Kidney (tissue), 14 donors: ENCODE results near the gene NQO1. TPM values are rescaled to one million over a fixed set of nuclear protein-coding genes. Genes with fewer than 3 reads are reported as not detected.

Experiments used
- DNase-seq, 5 donors: peaks; one replicate each; pipeline ENCODE4 v3.0.0-alpha.2; 2013 to 2020
- FAIRE-seq: peaks from 2 replicates; lab custom pipeline; 2012; peaks lifted over from hg19 to GRCh38; lab: Jason Lieb, UNC
- H3K27ac ChIP-seq, 2 donors: one replicate each; pipeline ENCODE4 v1.7.0; 2013; ENCODE audit warnings: low read depth in 2 of 2, low read length in 2 of 2, inconsistent platforms in 1 of 2
- H3K27me3 ChIP-seq: one replicate; pipeline ENCODE4 v1.7.1; 2013; ENCODE audit warnings: low read length, inconsistent platforms; ENCODE audit not compliant: control insufficient read depth, insufficient read depth
- H3K36me3 ChIP-seq, 3 donors: one replicate each; pipeline versions ENCODE4 v1.7.0 to v1.7.1; 2013; ENCODE audit warnings: low read length in 3 of 3, control low read depth in 1 of 3, inconsistent platforms in 1 of 3; ENCODE audit not compliant: insufficient read depth in 3 of 3, control insufficient read depth in 2 of 3
- H3K4me1 ChIP-seq, 3 donors: one replicate each; pipeline versions ENCODE4 v1.7.0 to v1.7.1; 2013; ENCODE audit warnings: low read length in 3 of 3, inconsistent platforms in 1 of 3, low read depth in 1 of 3; ENCODE audit not compliant: control insufficient read depth in 2 of 3, insufficient read depth in 2 of 3
- H3K4me3 ChIP-seq, 3 donors: one replicate each; pipeline versions ENCODE4 v1.7.0 to v1.8.1; 2013; ENCODE audit warnings: low read length in 3 of 3, control low read depth in 1 of 3, inconsistent platforms in 1 of 3
- H3K9ac ChIP-seq, 3 donors: one replicate each; pipeline versions ENCODE4 v1.7.0 to v1.7.1; 2013; ENCODE audit warnings: low read length in 3 of 3, control low read depth in 1 of 3, inconsistent platforms in 1 of 3
- H3K9me3 ChIP-seq, 3 donors: one replicate each; pipeline versions ENCODE4 v1.7.0 to v1.7.1; 2013; ENCODE audit warnings: low read length in 3 of 3, control low read depth in 1 of 3, inconsistent platforms in 1 of 3; ENCODE audit not compliant: control insufficient read depth in 2 of 3, insufficient read depth in 1 of 3
- intact Hi-C: fragments of 100-400 bp; cut with DNase I; formaldehyde crosslinking; loops from one replicate; pipeline ENCODE4 v1.11.1; 2022
- polyA plus RNA-seq: library from polyadenylated mRNA; stranded (reverse); fragments of 350-450 nt; fragmentation: Illumina TruSeq; extraction: RNeasy Lipid Tissue Mini Kit (QIAGEN cat#74804); gene quantifications from one replicate; pipeline ENCODE4 v1.2.3, GENCODE V29; 2014; ENCODE audit warnings: low read depth, low replicate concordance; ENCODE audit not compliant: insufficient read depth
- total RNA-seq: library from RNA; stranded (reverse); fragmentation: NEBNext Ultra II Directional; extraction: Animal tissue kit (Norgen Biotek cat#: 25700); gene quantifications from one replicate; pipeline ENCODE4 v1.2.1, GENCODE V29; 2021
- TF ChIP-seq, protein P1 (sequence below): IDR thresholded peaks from 3 replicates; pipeline ENCODE4 v1.5.1; 2012; ENCODE audit warnings: mild to moderate bottlenecking, moderate library complexity, borderline replicate concordance; ENCODE audit not compliant: insufficient read depth; ENCODE audit errors: extremely low read depth
- donor health status: control.
- donor health status: control.
- donor health status: control.
- donor health status: control.
- donor health status: control.
- donor health status: DM: yes; HTN: yes; CAD: no.
- donor health status: Normal renal cell carcinoma (clear cell type).

NQO1 gene
- total and polyA plus RNA-seq, 2 donors from 2014 or later = 87.5 to 414 TPM

GRCh38 chr16:69748694-69749345 is 22.5 kb upstream of the NQO1 start:
- Histone ChIP-seq H3K4me1 (peaks cover 0 to 5% (median 4%) of the 10 kb centered on the region in 3 donors), H3K4me3 (no peak overlapping the region), H3K9me3 (no peaks in the 10 kb centered on the region), H3K27me3 (no peaks in the 10 kb centered on the region), H3K9ac (no peak overlapping the region), H3K36me3 (peaks cover 14 to 50% (median 33%) of the 10 kb centered on the region in 3 donors), H3K27ac (no peak overlapping the region)
- intact Hi-C loops = no loop called here
- DNase-seq (no peak), FAIRE-seq (no peak)
- TF ChIP-seq, protein P1, sequence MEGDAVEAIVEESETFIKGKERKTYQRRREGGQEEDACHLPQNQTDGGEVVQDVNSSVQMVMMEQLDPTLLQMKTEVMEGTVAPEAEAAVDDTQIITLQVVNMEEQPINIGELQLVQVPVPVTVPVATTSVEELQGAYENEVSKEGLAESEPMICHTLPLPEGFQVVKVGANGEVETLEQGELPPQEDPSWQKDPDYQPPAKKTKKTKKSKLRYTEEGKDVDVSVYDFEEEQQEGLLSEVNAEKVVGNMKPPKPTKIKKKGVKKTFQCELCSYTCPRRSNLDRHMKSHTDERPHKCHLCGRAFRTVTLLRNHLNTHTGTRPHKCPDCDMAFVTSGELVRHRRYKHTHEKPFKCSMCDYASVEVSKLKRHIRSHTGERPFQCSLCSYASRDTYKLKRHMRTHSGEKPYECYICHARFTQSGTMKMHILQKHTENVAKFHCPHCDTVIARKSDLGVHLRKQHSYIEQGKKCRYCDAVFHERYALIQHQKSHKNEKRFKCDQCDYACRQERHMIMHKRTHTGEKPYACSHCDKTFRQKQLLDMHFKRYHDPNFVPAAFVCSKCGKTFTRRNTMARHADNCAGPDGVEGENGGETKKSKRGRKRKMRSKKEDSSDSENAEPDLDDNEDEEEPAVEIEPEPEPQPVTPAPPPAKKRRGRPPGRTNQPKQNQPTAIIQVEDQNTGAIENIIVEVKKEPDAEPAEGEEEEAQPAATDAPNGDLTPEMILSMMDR = no peak

- Histone ChIP-seq H3K27ac (no peak overlapping the region), H3K4me3 (no peak overlapping the region), H3K4me1 (peaks cover 0 to 5% (median under 1%) of the 10 kb centered on the region in 3 donors), H3K9me3 (no peaks in the 10 kb centered on the region), H3K9ac (no peak overlapping the region), H3K27me3 (no peaks in the 10 kb centered on the region), H3K36me3 (peaks cover 14 to 50% (median 42%) of the 10 kb centered on the region in 3 donors)
- intact Hi-C loops = no loop called here
- DNase-seq (no peak), FAIRE-seq (no peak)
- TF ChIP-seq, protein P1 = no peak
Measured at GRCh38 chr16:69747115-69747514, 20.8 kb upstream of the NQO1 start.

DNA sequence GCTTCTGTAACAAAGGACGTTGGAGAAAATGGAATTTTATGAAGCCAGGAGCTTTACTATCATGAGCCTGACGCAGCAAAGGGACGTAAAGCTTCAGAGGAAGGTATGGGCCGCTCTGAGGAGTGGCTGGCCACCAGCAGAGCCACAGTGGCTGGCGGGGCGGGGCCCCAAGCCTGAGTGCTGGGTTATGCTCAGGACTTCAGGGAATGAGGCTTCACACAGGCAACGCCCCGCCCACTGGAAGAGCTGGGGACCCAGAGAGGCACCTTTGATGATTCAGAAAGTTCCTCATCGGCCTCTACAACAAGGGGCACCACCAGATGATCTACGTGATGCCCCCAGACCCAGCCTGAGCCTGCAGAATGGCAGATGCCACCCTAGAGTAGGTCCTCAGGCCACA is 19.6 kb upstream of the NQO1 start:
- Histone ChIP-seq H3K27me3 (no peaks in the 10 kb centered on the region), H3K36me3 (peaks cover 17 to 50% (median 45%) of the 10 kb centered on the region in 3 donors), H3K9me3 (no peaks in the 10 kb centered on the region), H3K4me3 (no peak overlapping the region), H3K27ac (no peak overlapping the region), H3K4me1 (peaks cover 0 to 12% (median 10%) of the 10 kb centered on the region in 3 donors), H3K9ac (no peak overlapping the region)
- TF ChIP-seq, protein P1 = no peak
- FAIRE-seq (no peak), DNase-seq (no peak)
- intact Hi-C loops = no loop called here
